Fibroblast of the aortic adventitia (primary cell): ENCODE data around the gene RIOK3. TPM values are rescaled to one million over a fixed set of nuclear protein-coding genes. Genes with fewer than 3 reads are reported as not detected.

ENCODE experiments used
- DNase-seq: peaks from one replicate; pipeline ENCODE4 v3.0.0-alpha.2; 2010; ENCODE audit warnings: low read depth
- H3K4me3 ChIP-seq: 2 replicates; pipeline ENCODE4 v1.5.1; 2011; ENCODE audit warnings: low read depth, mild to moderate bottlenecking, control low read depth, low read length, moderate library complexity
- CTCF ChIP-seq: IDR thresholded peaks from 2 replicates; pipeline ENCODE4 v1.5.1; 2011; ENCODE audit warnings: mild to moderate bottlenecking, low read length, control low read depth, inconsistent platforms; ENCODE audit not compliant: insufficient read depth
- total RNA-seq: library from RNA; depleted of rRNA; stranded (reverse); fragments of >200 nt; gene quantifications from 2 replicates; pipeline ENCODE4 v1.2.3, GENCODE V29; 2012; ENCODE audit warnings: low replicate concordance

The RIOK3 gene
- total RNA-seq, 1 donor = 89.3 TPM

DNA sequence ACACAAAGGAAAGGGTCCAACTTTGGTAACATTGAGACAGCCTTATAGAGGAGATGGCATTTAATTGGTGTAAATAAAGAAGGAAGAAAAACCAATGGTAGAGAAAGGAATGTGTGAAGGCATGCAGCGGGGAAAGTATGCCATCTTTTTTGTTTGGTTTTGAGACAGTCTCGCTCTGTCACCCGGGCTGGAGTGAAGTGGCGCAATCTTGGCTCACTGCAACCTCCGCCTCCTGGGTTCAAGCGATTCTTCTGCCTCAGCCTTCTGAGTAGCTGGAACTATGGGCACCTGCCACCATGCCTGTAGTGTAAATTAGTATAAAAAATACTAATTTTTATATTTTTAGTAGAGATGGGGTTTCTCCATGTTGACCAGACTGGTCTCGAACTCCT, 6.4 kb downstream of the RIOK3 start:
- DNase-seq = no peak
- no peak for TF ChIP-seq CTCF
- H3K4me3 ChIP-seq = no peak overlapping the region

- no peak for TF ChIP-seq CTCF
- no peak for DNase-seq
- no peak overlapping the region for H3K4me3 ChIP-seq
These were observed 7.5 kb downstream of the RIOK3 start for GRCh38 chr18:23460285-23461273.

GRCh38 chr18:23462876-23463275, 9.8 kb downstream of the RIOK3 start:
- H3K4me3 ChIP-seq = no peak overlapping the region
- DNase-seq = peak; percentile 71
- TF ChIP-seq CTCF = no peak

- TF ChIP-seq CTCF = no peak
- H3K4me3 ChIP-seq = no peak overlapping the region
- no peak for DNase-seq
These were observed 15.8 kb downstream of the RIOK3 start for GRCh38 chr18:23468753-23469459.

- TF ChIP-seq CTCF = no peak
- H3K4me3 ChIP-seq = no peak overlapping the region
- no peak for DNase-seq
These were observed 17.7 kb downstream of the RIOK3 start for GRCh38 chr18:23470620-23471387.

GRCh38 chr18:23471486-23471885, 18.4 kb downstream of the RIOK3 start:
- no peak overlapping the region for H3K4me3 ChIP-seq

More at GRCh38 chr18:23471486-23471885, 18.4 kb downstream of the RIOK3 start:
- TF ChIP-seq CTCF = no peak
- DNase-seq = no peak
